Caco-2 (cell line): ENCODE results near the gene AKNA. TPM values are rescaled to one million over a fixed set of nuclear protein-coding genes. Genes with fewer than 3 reads are reported as not detected.

Source experiments
- BruUV-seq: library from RNA; stranded (reverse); fragments of 400-500 nt; replicated peaks from 2 replicates; lab custom pipeline; 2021; lab: Mats Ljungman, UMichigan
- CTCF ChIA-PET: fragments of 300-600 bp; sonication (Branson Sonifier 250); formaldehyde crosslinking; loops from one replicate; lab custom pipeline; 2022; ENCODE audit warnings: antibody characterized with exemption; lab: Charles Lee
- POLR2A ChIA-PET: fragments of 300-600 bp; sonication (Branson Sonifier 250); formaldehyde crosslinking; loops from one replicate; lab custom pipeline; 2022; ENCODE audit warnings: antibody characterized with exemption; lab: Charles Lee
- DNase-seq, 2 experiments: peaks; one replicate each; pipeline versions ENCODE4 v3.0.0 to v3.0.0-alpha.2; 2020 to 2022
- H3K27me3 ChIP-seq: replicated peaks from 2 replicates; pipeline ENCODE4 v1.6.0; 2011; ENCODE audit warnings: low read length; ENCODE audit not compliant: control insufficient read depth, insufficient read depth
- H3K36me3 ChIP-seq: 2 replicates; pipeline ENCODE4 v1.5.1; 2011; ENCODE audit warnings: low read length; ENCODE audit not compliant: control insufficient read depth, insufficient read depth
- H3K4me1 ChIP-seq: fragments of 250-450 bp; sonication (Bioruptor Pico); 2 replicates; pipeline ENCODE4 v1.5.1; 2020; ENCODE audit warnings: mild to moderate bottlenecking
- H3K4me3 ChIP-seq: 2 replicates; pipeline ENCODE4 v1.5.1; 2011; ENCODE audit warnings: low read depth, mild to moderate bottlenecking, control low read depth, low read length
- H3K9me3 ChIP-seq: fragments of 250-450 bp; sonication (Bioruptor Pico); 2 replicates; pipeline ENCODE4 v1.5.1; 2020; ENCODE audit warnings: mild to moderate bottlenecking, moderate library complexity
- H3K27ac Mint-ChIP-seq: one replicate; pipeline ENCODE4 v1.8.0; 2022; ENCODE audit warnings: mixed read lengths; ENCODE audit not compliant: unreplicated experiment
- H3K27me3 Mint-ChIP-seq: one replicate; pipeline ENCODE4 v1.8.0; 2022; ENCODE audit warnings: mixed read lengths; ENCODE audit not compliant: insufficient read depth, unreplicated experiment
- H3K36me3 Mint-ChIP-seq: one replicate; pipeline ENCODE4 v1.8.0; 2022; ENCODE audit warnings: mild to moderate bottlenecking, mixed read lengths; ENCODE audit not compliant: insufficient read depth, unreplicated experiment
- H3K4me1 Mint-ChIP-seq: one replicate; pipeline ENCODE4 v1.8.0; 2022; ENCODE audit warnings: low read depth, mixed read lengths; ENCODE audit not compliant: unreplicated experiment
- H3K4me3 Mint-ChIP-seq: one replicate; pipeline ENCODE4 v1.8.0; 2022; ENCODE audit warnings: mild to moderate bottlenecking, moderate library complexity, mixed read lengths; ENCODE audit not compliant: unreplicated experiment
- H3K9me3 Mint-ChIP-seq: one replicate; pipeline ENCODE4 v1.8.0; 2022; ENCODE audit warnings: mixed read lengths; ENCODE audit not compliant: unreplicated experiment
- intact Hi-C: fragments of 100-400 bp; cut with micrococcal nuclease; formaldehyde crosslinking; loops from one replicate; pipeline ENCODE4 v1.10.0; 2022; ENCODE audit not compliant: unreplicated experiment
- total RNA-seq: library from RNA; stranded (reverse); gene quantifications from 2 replicates; pipeline ENCODE4 v1.2.3, GENCODE V29; 2022
- TF ChIP-seq, protein P1 (sequence below), 2 experiments: fragments of 200-600 bp in 1 of 2; IDR thresholded peaks; 1 replicate in 1 of 2; 2 replicates in 1 of 2; pipeline versions ENCODE4 v1.5.1 to v1.8.0; 2011 to 2022; ENCODE audit warnings: antibody characterized with exemption in 1 of 2, control low read depth in 1 of 2, inconsistent platforms in 1 of 2, low read depth in 1 of 2, low read length in 1 of 2, mild to moderate bottlenecking in 1 of 2, moderate library complexity in 1 of 2; ENCODE audit not compliant: insufficient read depth in 1 of 2, severe bottlenecking in 1 of 2, unreplicated experiment in 1 of 2

AKNA gene
- total RNA-seq, 1 experiment from 2014 or later: 57.8 TPM

DNA sequence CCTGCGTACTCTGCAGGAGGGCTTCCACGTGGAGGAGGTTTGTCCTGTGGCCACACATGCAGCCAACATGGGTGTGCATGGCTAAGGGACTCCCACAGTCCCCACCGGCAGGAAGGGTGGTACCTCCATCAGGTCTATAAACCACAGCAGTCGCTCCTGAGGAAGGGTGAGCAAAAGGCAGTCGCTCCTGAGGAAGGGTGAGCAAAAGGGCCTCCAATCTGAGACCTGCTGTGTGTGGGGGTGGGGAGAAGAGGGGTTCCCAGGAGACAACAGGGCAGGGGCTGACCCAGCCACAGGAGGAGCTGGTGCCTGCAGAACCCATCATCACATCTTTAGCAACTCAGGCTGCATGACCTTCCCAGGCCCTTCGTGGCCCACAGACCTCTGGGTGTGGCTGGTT, 30.3 kb upstream of the AKNA start:
- Mint-ChIP-seq H3K4me1 (no peaks in the 10 kb centered on the region), H3K27ac (no peak overlapping the region), H3K36me3 (no peaks in the 10 kb centered on the region), H3K27me3 (no peaks in the 10 kb centered on the region), H3K9me3 (no peaks in the 10 kb centered on the region), H3K4me3 (no peak overlapping the region)
- no peaks in the 10 kb centered on the region for H3K27me3 ChIP-seq
- intact Hi-C loops: no loop called here
- H3K4me1 ChIP-seq: no peaks in the 10 kb centered on the region
- no peak for DNase-seq
- no peaks in the 10 kb centered on the region for H3K9me3 ChIP-seq
- BruUV-seq: no TSS peak
- H3K36me3 ChIP-seq: no peaks in the 10 kb centered on the region
- TF ChIP-seq, protein P1, sequence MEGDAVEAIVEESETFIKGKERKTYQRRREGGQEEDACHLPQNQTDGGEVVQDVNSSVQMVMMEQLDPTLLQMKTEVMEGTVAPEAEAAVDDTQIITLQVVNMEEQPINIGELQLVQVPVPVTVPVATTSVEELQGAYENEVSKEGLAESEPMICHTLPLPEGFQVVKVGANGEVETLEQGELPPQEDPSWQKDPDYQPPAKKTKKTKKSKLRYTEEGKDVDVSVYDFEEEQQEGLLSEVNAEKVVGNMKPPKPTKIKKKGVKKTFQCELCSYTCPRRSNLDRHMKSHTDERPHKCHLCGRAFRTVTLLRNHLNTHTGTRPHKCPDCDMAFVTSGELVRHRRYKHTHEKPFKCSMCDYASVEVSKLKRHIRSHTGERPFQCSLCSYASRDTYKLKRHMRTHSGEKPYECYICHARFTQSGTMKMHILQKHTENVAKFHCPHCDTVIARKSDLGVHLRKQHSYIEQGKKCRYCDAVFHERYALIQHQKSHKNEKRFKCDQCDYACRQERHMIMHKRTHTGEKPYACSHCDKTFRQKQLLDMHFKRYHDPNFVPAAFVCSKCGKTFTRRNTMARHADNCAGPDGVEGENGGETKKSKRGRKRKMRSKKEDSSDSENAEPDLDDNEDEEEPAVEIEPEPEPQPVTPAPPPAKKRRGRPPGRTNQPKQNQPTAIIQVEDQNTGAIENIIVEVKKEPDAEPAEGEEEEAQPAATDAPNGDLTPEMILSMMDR (IDR thresholded peaks at IDR 0.05; ENCODE audit: insufficient read depth in 1 of 2, low read depth in 1 of 2, low read length in 1 of 2, severe bottlenecking in 1 of 2, unreplicated experiment in 1 of 2): no peak
- POLR2A ChIA-PET: no interaction called here
- no peak overlapping the region for H3K4me3 ChIP-seq
- CTCF ChIA-PET: interaction anchor here (0.6 to 1.5 kb wide), 2 partner anchors 12 to 13 kb away, joined by 3 to 27 read pairs; no protein-coding TSS in a partner anchor

DNA sequence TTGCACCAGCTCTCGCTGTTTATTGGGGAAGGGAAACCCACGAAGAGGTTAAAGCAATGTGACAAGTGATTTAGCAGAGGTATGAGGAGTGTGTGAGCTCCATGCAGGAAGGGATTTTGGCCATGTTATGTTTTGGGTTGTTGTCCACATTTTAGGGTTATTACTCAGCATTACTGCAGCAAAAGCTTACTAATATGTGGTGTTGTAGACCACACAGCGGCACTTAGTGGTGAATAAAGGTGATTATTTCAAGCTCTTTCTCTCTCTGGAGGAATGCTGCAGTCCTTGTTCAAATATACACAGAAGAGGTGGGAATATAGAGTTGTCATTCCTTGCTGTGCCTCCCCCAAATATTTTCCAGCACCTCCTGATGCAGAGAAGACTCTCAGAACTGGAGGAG, 29.7 kb upstream of the AKNA start:
- intact Hi-C loops: no loop called here
- Histone ChIP-seq H3K4me3 (no peak overlapping the region), H3K4me1 (no peaks in the 10 kb centered on the region), H3K36me3 (no peaks in the 10 kb centered on the region), H3K27me3 (no peaks in the 10 kb centered on the region), H3K9me3 (no peaks in the 10 kb centered on the region)
- H3K4me3 Mint-ChIP-seq: no peak overlapping the region
- POLR2A ChIA-PET: no interaction called here
- no peaks in the 10 kb centered on the region for H3K9me3 Mint-ChIP-seq
- H3K27ac Mint-ChIP-seq: no peak overlapping the region
- CTCF ChIA-PET: interaction anchor here (0.6 to 1.5 kb wide), 2 partner anchors 12 to 13 kb away, joined by 3 to 27 read pairs; no protein-coding TSS in a partner anchor
- no peak for DNase-seq
- TF ChIP-seq, protein P1 (IDR thresholded peaks at IDR 0.05; ENCODE audit: insufficient read depth in 1 of 2, low read depth in 1 of 2, low read length in 1 of 2, severe bottlenecking in 1 of 2, unreplicated experiment in 1 of 2): no peak
- H3K27me3 Mint-ChIP-seq: no peaks in the 10 kb centered on the region
- no peaks in the 10 kb centered on the region for H3K4me1 Mint-ChIP-seq
- H3K36me3 Mint-ChIP-seq: no peaks in the 10 kb centered on the region
- BruUV-seq: no TSS peak

GRCh38 chr9:114416906-114417305, 29.1 kb upstream of the AKNA start:
- ChIA-PET CTCF (interaction anchor here (1.5 kb wide), 1 partner anchor 11 kb away, joined by 27 read pairs; no protein-coding TSS in a partner anchor), POLR2A (no interaction called here)
- Histone ChIP-seq H3K27me3 (no peaks in the 10 kb centered on the region), H3K4me1 (no peaks in the 10 kb centered on the region), H3K9me3 (no peaks in the 10 kb centered on the region), H3K4me3 (no peak overlapping the region), H3K36me3 (no peaks in the 10 kb centered on the region)
- Mint-ChIP-seq H3K4me3 (no peak overlapping the region), H3K9me3 (no peaks in the 10 kb centered on the region), H3K27me3 (no peaks in the 10 kb centered on the region), H3K27ac (no peak overlapping the region), H3K36me3 (no peaks in the 10 kb centered on the region), H3K4me1 (no peaks in the 10 kb centered on the region)
- no TSS peak for BruUV-seq
- TF ChIP-seq, protein P1 (IDR thresholded peaks at IDR 0.05; ENCODE audit: insufficient read depth in 1 of 2, low read depth in 1 of 2, low read length in 1 of 2, severe bottlenecking in 1 of 2, unreplicated experiment in 1 of 2): no peak
- intact Hi-C loops: no loop called here
- DNase-seq: no peak
